Endothelial cell of umbilical vein (primary cell): ENCODE data around the gene PDGFRB.

Experiments
- CTCF ChIP-seq, 2 donors: IDR thresholded peaks; 1 replicate in 1 of 2; 2 replicates in 1 of 2; pipeline ENCODE4 v1.5.1; 2011; ENCODE audit warnings: low read length in 2 of 2, mild to moderate bottlenecking in 2 of 2, moderate library complexity in 2 of 2, control low read depth in 1 of 2, inconsistent platforms in 1 of 2, low read depth in 1 of 2; ENCODE audit not compliant: insufficient read depth in 1 of 2; ENCODE audit errors: extremely low read depth in 1 of 2
- EZH2 ChIP-seq: IDR thresholded peaks from 2 replicates; pipeline ENCODE4 v1.6.1; 2012; ENCODE audit warnings: borderline replicate concordance, low read depth, mild to moderate bottlenecking, moderate library complexity, low read length, inconsistent platforms; ENCODE audit not compliant: severe bottlenecking
- FOS ChIP-seq: IDR thresholded peaks from 2 replicates; pipeline ENCODE4 v1.6.1; 2011; ENCODE audit warnings: mild to moderate bottlenecking, low read length, moderate library complexity, borderline replicate concordance; ENCODE audit not compliant: insufficient read depth
- GATA2 ChIP-seq: IDR thresholded peaks from 2 replicates; pipeline ENCODE4 v1.7.0; 2011; ENCODE audit warnings: low read depth, mild to moderate bottlenecking, moderate library complexity, mixed read lengths, low read length; ENCODE audit not compliant: insufficient read length, insufficient read depth
- JUN ChIP-seq: IDR thresholded peaks from 2 replicates; pipeline ENCODE4 v1.6.1; 2011; ENCODE audit warnings: borderline replicate concordance, low read depth; ENCODE audit not compliant: insufficient read length, insufficient read depth
- MAX ChIP-seq: IDR thresholded peaks from 2 replicates; pipeline ENCODE4 v1.6.1; 2011; ENCODE audit not compliant: insufficient read depth, insufficient read length
- MYC ChIP-seq: IDR thresholded peaks from one replicate; pipeline ENCODE4 v1.6.1; 2011; ENCODE audit warnings: mild to moderate bottlenecking, low read depth, low read length
- POLR2A ChIP-seq: IDR thresholded peaks from 2 replicates; pipeline ENCODE4 v1.6.1; 2012; ENCODE audit warnings: low read depth, mild to moderate bottlenecking, control low read depth, low read length
- POLR2AphosphoS5 ChIP-seq: IDR thresholded peaks from 2 replicates; pipeline ENCODE4 v1.6.1; 2012; ENCODE audit warnings: low read depth, mild to moderate bottlenecking, control low read depth, low read length, moderate library complexity; ENCODE audit not compliant: insufficient read depth

GRCh38 chr5:150119421-150120061 lies 36.1 kb downstream of the PDGFRB start:
- no peak for TF ChIP-seq POLR2A
- no peak for TF ChIP-seq CTCF (IDR thresholded peaks at IDR 0.05; ENCODE audit: extremely low read depth in 1 of 2, insufficient read depth in 1 of 2, low read depth in 1 of 2, low read length in 2 of 2)
- TF ChIP-seq MYC = no peak
- TF ChIP-seq EZH2 = no peak
- TF ChIP-seq GATA2 = no peak
- no peak for TF ChIP-seq FOS
- TF ChIP-seq MAX = no peak
- TF ChIP-seq POLR2AphosphoS5 = no peak
- no peak for TF ChIP-seq JUN
